Skin of body (tissue), 2 donors: ENCODE data around the gene PYGO1. TPM values are rescaled to one million over a fixed set of nuclear protein-coding genes. Genes with fewer than 3 reads are reported as not detected.
"Not testable (repeated sequence)": the region's sequence is repeated elsewhere in the genome, so short reads cannot be mapped to it uniquely, and the experiment has no call there.

Source experiments
- DNase-seq: peaks from one replicate; lab custom pipeline; 2025; lab: John Stamatoyannopoulos, UW
- total RNA-seq: library from RNA; depleted of rRNA; stranded (reverse); fragments of >200 nt; gene quantifications from one replicate; pipeline ENCODE4 v1.2.3, GENCODE V29; 2014

PYGO1 gene
- total RNA-seq, 1 donor from 2014 or later, result 11.3 TPM

DNA sequence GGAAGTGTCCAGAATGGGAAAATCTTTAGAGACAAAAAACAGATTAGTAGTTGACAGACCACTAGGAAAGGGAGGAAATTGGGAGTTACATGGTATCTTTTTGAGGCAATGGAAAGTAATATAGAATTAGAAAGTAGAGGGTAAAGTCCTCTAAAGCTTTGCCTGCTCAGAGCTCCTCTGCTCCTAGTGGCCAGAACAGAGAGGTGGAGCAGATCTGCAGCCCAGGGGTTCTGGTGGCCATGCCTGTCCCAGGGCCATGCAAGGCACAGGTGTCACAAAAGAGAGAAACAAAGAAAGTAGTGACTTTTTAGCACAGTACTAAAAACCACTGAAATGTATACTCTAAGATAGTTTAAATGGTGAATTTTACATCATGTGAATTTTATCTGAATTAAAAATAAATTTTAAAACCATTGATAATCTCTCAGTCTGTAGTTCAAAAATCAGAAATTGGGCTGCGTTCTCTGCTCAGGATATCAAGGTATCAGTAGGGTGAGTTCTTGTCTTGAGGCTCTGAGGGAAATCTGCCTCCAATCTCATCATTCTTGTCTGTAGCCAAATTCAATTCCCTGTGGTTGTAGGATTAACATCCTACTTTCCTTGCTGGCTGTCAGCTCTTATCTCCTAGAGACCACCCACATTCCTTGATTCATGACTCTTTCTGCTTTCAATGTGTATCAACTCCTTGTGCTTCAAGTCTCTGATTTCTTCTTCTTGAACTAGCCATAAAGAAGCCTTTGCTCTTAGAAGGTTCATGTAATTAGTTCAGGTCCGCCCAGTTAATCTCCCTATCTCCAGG is 23.6 kb downstream of the PYGO1 start:
- DNase-seq, result no peak

DNA sequence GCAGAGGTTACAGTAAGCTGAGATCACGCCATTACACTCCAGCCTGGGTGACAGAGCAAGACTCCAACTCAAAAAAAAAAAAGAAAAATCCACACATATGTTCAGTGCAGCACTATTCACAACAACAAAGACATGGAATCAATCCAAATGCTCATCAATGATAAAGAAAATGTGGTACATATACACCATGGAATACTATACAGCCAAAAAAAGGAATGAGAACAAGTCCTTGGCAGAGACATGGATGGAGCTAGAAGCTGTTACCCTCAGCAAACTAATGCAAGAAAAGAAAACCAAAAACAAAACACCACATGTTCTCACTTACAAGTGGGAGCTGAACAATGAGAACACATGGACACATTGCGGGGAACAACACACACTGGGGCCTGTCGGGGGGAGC is 25.5 kb downstream of the PYGO1 start:
- no peak for DNase-seq

DNA sequence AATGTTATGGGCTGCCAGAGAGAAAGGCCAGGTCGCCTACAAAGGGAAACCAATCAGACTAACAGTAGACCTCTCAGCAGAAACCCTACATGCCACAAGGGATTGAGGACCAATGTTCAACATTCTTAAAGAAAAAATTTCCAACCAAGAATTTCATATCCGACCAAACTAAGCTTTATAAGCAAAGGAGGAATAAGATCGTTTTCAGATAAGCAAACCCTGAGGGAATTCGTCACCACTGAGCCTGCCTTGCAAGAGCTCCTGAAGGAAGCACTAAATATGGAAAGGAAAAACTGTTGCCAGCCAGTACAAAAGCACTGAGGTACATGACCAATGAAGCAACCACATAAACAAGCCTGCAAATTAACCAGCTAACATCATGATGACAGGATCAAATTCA is 33.1 kb downstream of the PYGO1 start:
- no peak for DNase-seq

DNA sequence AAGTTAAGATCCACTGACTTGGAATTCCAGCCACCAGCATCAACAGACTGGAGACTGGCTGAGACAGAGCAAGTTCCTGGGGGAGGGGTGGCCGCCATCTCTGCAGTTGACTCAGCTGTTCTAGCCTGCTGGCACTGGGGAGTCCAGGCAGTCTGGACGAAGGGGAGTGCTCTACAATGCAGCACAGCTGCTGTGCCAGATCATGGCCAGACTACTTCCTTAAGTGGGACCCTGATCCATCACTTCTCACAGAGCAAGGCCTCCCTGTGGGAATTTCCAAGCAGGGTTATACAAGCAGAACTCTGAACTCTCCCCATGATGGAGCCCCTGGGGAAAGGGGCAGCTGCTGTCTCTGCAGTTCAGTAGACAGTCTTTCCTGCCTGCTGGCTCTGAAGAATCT is 35.2 kb downstream of the PYGO1 start:
- peak; percentile 8 for DNase-seq

DNA sequence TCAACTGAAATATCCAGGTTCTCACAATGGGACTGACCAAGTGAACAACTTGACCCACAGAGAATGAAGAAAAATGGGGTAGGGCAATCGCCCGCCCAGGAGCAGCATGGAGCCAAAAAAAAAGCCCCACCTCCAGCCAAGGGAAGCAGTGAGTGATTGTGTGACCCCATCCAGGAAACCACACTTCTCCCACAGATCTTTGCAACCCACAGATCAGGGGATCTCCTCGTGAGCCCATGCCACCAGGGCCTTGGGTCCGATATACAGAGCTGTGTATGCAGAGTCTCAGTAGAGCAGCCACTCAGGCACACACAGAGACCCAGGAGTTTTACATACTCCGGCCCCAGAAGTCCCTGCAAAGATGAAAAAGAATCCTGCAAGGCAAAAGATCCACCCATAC is 35.7 kb downstream of the PYGO1 start:
- no peak for DNase-seq

DNA sequence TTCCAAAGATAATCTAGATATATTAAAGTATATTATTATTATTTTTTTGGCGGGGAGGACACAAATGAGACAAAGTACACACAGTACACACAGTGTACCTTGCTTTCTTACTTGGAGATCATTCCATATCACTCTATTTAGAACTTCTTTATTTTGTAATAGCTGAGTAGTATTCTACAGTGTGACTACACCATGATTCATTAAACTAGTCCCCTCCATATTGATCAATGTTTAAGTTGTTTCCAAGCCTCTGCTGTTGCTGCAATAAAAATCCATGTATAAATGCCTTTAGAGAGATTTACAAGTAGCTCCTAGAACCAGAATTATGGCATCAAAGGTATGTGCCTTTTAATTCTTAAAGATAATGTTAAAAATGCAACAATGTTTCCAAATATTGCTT is 38.8 kb downstream of the PYGO1 start:
- DNase-seq, result no peak

DNA sequence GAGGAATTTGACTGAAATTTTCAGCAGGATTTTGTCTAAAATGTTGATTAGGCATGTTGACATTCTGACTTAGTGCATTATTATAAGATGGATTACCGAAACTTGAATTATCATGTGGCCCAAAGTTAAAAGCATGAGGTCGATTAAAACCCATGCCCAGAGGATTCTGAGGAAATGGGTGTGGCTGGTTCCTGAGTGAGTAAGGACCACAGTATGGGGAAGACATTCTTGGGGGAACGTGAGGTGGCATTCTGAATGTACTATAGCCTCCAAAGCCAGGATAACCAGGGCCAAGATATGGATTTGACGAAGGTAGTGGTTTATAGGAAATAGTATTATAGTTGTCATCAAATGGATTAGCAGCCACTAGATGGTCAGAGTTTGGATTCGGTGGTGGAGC is 41.4 kb downstream of the PYGO1 start:
- DNase-seq, result no peak

DNA sequence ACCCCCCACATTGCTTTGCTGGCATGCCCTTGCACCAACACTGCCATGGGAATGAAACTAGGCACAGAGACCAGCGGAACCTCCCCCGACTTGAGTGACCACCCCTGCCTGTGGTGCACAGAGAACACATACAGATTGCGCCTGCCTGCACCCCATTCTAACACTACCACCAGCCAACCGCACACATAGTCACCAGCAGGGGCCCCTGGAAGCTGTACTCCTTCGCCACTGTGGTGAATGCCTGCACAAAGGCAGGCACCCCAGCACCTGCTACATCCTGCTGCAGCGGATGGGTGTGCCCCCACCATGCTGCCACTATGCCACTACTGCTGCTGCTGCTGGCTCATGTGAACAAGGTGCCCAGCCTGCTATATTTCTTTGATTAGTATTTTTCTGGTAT is 52.7 kb downstream of the PYGO1 start:
- DNase-seq, result no peak

DNA sequence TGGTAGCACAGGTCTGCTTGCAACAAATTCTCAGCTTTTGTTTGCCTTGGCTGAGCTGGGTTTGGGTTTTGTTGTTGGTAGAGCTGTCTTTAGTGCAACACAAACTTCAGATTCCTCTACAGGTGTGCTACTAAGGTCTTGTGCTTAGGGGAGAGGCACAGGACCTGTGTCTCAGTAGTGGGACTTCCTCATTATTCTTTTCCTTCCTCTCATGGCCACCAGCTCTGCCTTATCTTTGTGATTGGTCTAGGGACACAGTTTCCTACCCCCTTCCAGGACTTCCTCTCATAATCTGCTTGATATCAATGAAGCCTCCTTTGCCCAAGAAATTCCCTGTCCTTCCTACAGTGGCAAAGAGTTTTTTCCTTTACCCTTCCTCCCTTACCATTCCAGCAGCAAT is 55.2 kb downstream of the PYGO1 start:
- no peak for DNase-seq

DNA sequence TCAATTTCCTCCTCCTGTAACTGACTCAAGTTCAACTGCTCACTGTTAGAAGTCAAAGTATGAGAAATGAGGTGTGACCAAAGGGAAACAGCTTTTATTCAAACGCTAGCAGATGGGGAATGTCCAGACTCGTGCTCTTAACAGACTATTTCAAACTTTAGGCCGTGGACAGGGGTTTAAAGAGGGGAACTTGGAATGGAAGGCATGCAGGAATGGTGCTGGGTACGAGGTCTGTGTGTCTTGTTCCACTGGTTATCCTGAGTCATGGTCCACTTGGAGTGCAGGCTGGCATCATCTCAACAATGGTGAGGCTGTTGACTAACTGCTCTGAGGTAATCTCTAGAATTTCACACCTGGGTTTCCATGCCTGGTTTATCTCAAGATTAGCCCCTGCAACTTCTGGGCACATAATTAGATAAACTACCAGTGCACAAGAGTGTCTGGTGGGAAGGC is 57.3 kb downstream of the PYGO1 start:
- no peak for DNase-seq

DNA sequence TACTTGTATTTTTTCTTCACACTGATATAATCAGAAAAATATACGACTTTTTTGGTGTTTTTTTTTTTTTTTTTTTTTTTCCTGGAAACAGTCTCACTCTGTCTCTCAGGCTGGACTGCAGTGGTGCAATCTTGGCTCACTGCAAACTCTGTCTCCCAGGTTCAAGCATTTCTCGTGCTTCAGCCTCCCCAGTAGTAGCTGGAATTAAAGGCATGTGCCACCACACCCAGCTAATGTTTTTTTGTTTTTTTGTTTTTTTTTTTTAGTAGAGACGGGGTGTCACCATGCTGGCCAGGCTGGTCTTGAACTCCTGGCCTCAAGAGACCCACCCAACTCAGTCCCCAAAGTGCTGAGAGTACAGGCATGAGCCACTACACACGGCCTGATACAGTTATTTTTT is 59.3 kb downstream of the PYGO1 start:
- no peak for DNase-seq

DNA sequence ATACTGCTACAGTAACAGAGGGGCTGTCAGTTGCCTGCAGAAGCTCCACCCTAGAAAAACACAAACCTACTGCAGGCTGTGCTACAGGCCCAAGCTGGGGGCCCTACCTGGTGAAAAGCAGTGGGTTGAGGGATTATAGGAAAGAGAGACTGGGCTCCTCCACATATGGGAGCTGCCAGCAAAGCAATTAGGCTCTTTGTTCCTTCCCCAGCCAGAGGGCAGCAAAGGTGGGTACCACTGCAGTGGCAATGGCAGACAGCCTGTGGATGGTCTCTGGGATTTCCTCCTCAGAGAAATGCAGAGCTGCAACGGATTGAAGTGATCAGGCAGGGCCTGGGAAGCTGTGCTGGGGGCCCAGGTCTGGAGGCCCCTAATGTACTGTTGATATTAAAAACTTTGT is 61.0 kb downstream of the PYGO1 start:
- DNase-seq, result no peak

DNA sequence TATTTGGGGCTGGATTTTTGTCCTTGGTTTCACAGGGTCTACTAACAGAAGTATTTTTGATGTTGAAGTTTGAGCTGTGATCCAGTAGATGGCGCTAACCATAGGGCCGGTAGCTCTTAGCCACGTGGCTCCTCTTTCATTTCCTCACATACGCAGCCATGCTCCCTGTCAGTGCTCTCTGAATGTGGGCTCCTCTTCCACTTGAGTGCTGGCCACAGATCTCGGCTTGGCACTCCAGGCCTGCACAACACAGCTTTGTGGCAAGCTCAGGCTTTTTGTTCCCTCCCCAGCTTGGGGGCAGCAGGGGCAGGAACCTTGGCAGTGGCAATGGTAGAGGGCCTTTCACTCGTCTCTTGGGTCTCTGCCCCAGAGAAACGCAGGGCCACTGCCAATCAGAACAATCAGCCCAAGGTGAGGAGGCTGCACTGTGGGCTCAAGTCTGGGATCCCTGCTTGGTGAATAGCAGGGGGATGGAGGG is 61.5 kb downstream of the PYGO1 start:
- no peak for DNase-seq

DNA sequence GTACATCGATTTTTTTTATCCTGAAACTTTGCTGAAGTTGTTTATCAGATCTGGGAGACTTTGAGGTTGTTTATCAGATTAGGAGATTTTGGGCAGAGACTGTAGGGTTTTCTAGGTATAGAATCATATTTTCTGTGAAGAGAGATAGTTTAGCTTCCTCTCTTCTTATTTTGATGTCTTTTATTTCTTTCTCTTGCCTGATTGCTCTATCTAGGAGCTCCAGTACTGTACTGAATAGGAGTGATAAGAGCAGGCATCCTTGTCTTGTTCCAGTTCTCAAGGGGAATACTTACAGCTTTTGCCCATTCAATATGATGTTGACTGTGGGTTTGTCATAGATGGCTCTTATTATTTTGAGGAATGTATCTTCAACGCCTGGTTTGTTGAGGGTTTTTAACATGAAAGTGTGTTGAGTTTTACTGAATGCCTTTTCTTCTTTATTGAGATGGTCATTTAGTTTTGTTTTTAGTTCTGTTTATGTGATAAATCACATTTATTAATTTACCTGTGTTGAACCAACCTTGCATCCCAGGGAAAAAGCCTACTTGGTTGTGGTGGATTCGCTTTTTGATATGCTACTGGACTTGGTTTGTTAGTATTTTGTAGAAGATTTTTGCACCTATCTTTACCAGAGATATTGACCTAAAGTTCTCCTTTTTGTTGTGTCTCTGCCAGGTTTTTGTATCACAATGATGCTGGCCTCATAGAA is 65.2 kb downstream of the PYGO1 start:
- DNase-seq, result no peak

DNA sequence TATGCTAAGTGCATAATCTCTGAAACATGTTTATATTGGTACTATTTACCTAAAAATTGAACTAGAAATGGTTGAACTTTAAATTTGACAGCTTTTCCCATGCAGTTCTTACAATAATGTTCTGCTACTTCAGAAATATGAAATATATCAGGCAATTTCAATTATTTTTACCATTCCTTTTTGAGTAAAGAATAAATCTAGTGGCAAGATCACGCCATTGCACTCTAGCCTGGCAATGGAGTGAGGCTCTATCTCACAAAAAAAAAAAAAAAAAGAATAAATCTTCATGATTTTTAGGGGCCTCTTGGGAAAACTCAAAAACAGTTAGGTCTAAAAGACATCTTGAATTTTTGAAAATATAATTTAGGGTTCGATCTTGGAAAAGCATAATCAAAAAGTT is 69.5 kb downstream of the PYGO1 start:
- no peak for DNase-seq

DNA sequence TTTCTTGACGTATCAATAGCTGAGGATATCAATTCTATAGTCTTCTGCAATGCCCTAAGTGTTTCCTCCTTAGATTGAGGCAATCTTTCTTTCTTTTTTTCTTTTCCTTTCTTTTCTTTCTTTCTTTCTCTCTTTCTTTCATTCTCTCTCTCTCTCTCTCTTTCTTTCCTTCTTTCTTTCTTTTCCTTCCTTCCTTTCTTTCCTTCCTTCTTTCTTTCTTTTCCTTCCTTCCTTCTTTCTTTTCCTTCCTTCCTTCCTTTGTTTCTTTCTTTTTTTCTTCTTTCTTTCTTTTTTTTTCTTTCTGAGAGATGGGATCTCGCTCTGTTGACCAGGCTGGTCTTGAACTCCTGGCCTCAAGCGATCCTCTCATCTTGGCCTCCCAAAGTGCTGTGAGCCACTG is 70.1 kb downstream of the PYGO1 start:
- no peak for DNase-seq

DNA sequence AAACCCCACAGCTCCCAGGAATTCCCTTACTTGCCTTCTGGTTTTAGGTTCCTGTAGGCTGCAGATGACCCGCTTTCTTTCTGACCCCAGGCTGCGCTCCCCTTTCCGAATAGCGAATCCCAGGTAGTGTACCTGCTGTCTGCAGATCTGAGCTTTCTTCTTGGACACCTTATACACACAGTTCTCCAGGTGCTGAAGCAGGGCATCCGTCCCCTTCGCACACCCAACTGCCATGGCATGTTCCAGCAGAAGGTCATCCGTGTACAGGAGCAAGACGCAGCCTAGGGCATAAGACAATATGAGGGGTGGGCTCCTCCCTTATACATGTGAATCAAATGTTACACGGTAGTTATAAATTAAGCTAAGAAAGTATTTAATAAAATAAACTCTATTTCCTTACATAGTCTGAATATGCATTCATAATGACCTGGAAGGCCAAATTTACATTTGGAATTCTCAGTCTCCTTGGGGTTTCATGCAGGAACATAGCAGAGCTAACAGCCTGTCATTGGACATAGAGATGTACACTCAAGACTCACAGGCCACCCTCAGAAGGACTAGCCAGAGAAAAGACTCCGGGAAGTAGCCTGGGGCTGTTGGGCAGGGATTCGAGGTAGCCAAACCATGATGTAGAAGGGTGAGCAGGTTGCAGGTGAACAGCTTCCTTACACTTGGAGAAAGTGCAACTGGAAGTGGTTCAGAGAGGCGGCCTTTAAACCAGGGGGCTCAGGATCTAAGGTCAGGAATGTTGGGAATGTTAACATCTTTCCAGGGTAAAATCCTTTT is 72.0 kb downstream of the PYGO1 start:
- no peak for DNase-seq

DNA sequence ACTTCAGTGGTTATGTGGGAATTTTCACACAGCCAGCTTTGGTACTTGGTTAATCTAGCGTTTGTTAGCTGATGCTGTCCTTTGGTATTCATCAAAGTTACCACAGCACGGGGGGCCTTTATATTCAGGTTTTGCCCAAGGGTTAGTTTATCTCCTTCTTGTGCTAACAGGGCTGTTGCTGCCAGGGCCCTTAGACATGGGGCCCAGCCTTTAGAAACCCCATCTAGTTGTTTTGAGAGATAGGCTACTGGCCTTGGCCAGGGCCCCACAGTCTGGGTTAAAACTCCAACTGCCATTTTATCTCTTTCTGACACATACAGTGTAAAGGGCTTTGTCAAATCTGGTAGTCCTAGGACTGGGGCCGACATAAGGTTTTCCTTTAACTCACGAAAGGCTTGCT is 72.7 kb downstream of the PYGO1 start:
- DNase-seq, result no peak

DNA sequence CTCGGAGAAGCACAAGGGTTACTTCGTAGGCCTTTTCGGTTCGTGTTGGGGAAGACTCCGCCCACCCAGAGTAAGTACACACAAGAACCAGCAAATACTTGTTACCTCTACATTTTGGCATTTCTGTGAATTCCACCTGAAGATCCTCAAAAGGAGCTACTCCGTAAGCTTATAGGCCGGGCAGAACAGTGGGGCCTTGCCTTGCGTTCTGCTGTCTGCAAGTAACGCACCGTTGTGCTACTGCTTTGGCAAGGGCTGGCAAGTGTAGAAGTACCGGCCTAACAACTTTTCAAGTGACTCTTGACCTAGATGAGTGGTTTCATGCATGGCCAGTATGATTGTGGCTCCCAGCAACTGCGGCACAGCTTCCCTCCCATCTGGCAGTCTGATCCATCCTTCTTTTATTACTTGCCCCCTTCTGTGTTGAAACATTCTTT is 73.7 kb downstream of the PYGO1 start:
- no peak for DNase-seq

DNA sequence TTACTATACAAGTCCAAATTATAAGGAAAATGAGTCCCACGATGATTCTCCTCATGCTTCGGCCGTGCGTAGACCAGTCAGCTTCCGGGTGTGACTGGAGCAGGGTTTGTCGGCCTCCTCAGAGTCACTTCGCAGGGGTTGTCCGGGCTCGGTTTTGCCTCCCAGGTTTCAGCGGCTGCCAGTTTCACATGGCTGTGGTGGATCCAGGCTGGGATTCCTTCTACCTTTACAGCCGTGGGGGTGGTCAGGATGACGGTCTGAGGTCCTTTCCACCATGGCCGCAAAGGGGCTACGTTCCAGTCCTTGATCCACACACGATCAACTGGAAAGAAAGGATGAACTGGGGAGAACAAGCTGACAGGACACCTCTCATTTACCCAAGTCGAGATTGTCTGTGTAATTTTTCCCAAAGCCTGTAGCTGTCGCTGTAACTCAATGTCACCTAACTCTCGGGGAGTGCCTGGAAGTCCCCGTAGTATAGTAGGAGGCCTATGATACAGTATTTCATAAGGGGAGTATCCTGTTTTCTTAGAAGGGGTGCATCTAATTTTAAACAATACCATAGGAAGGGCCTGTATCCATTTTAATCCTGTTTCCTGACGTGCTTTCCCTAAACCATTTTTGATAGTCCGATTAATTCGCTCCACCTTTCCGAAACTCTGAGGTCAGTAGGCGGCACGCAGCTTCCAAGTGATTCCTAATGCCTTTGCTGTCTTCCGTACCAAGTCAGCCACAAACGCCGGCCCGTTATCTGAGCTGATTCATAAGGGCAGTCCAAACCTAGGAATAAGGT is 74.3 kb downstream of the PYGO1 start:
- DNase-seq, result not testable (repeated sequence)

DNA sequence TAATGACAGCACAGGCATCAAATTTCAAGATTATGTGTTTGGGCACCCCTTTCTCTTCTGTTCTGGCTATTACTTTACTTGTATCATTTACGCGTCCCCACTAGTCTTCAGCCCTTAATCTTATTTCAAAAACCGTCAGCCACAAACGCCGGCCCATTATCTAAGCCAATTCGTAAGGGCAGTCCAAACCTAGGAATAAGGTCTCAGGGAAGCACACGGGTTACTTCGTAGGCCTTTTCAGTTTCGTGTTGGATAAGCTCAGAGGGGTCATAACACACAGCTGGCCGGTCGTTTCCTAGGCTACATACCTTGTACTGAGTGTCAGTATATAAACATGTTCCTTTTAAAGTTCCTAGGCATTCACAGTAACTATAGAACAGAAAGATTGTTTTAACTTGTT is 75.0 kb downstream of the PYGO1 start:
- no peak for DNase-seq
